WERI-Rb-1 (cell line): ENCODE measurements around the gene MEAK7.

Experiments used
- DNase-seq: peaks from one replicate; pipeline ENCODE4 v3.0.0-alpha.2; 2020
- H3K27ac ChIP-seq: fragments of 250-450 bp; sonication (Bioruptor Pico); 2 replicates; pipeline ENCODE4 v1.5.1; 2020; ENCODE audit warnings: mild to moderate bottlenecking, moderate library complexity
- H3K27me3 ChIP-seq: fragments of 250-450 bp; sonication (Bioruptor Pico); 2 replicates; pipeline ENCODE4 v1.5.1; 2021; ENCODE audit warnings: mild to moderate bottlenecking, low read depth, moderate library complexity; ENCODE audit not compliant: insufficient read depth, severe bottlenecking
- H3K36me3 ChIP-seq: fragments of 250-450 bp; sonication (Bioruptor Pico); 2 replicates; pipeline ENCODE4 v1.5.1; 2020; ENCODE audit warnings: mild to moderate bottlenecking, moderate library complexity
- H3K4me3 ChIP-seq: 2 replicates; pipeline ENCODE4 v1.5.1; 2011; ENCODE audit warnings: low read depth, mild to moderate bottlenecking, control low read depth, low read length
- H3K9me3 ChIP-seq: fragments of 250-450 bp; sonication (Bioruptor Pico); 2 replicates; pipeline ENCODE4 v1.5.1; 2021; ENCODE audit warnings: mild to moderate bottlenecking, moderate library complexity; ENCODE audit not compliant: severe bottlenecking
- CTCF ChIP-seq: IDR thresholded peaks from 2 replicates; pipeline ENCODE4 v1.5.1; 2011; ENCODE audit warnings: low read depth, mild to moderate bottlenecking, control low read depth, inconsistent platforms, low read length

MEAK7 gene

GRCh38 chr16:84458606-84459532 lies 45.6 kb downstream of the MEAK7 start:
- Histone ChIP-seq H3K27me3 (no peaks in the 10 kb centered on the region), H3K36me3 (no peaks in the 10 kb centered on the region)

GRCh38 chr16:84455031-84455430 lies 49.4 kb downstream of the MEAK7 start:
- no peak overlapping the region for H3K4me3 ChIP-seq
- no peaks in the 10 kb centered on the region for H3K9me3 ChIP-seq
- no peaks in the 10 kb centered on the region for H3K36me3 ChIP-seq
- H3K27me3 ChIP-seq, result no peaks in the 10 kb centered on the region
- H3K27ac ChIP-seq, result no peak overlapping the region
- no peak for DNase-seq
- no peak for TF ChIP-seq CTCF

More at GRCh38 chr16:84458606-84459532, 45.6 kb downstream of the MEAK7 start:
- TF ChIP-seq CTCF, result no peak
- Histone ChIP-seq H3K4me3 (no peak overlapping the region), H3K27ac (no peak overlapping the region), H3K9me3 (no peaks in the 10 kb centered on the region)
- DNase-seq, result no peak
